Activated naive CD4-positive, alpha-beta T cell (primary cell): Measurements from ENCODE around the gene GPANK1.
A peak's percentile ranks its signal among the peaks of the same experiment; 100 is the strongest.
"Not testable (repeated sequence)": the region's sequence is repeated elsewhere in the genome, so short reads cannot be mapped to it uniquely, and the experiment has no call there.

Experiments used
- DNase-seq, 4 experiments: peaks; one replicate each; lab custom pipeline; 2025; lab: John Stamatoyannopoulos, UW

The GPANK1 gene

DNA sequence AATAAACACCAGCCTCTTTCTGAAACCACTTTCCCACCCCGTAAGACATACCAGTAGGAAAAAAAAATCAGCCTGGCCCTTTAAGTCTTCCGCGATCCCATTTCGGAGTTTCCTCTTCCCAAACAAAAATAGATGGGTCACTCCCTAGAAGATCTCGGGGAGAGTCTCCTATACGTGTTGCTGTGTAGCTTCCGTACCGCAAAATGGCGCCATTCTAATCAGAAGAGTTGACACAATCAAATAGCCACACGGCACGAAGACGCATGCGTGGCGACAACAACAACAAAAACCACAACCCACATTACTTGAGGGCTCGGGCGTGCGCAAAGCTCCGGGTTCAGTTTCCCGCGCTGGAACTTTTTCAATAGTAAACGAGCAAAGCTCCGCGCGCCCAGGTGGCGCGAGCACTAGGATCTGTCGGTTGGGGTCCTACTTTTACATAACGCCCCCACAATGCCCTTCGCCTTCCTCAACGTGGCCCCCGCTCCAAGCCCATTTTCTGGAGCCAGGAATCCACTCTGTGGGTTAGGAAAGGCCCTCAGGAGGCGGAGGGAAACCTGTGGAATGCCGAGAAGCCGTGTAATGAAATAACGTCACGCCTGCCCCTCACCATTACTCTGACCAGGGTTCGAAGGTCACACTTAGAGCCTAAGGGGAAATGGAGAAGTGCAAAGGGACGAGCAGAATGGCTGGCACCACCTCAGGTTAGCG is at the start of gene GPANK1:
GPANK1 (minus strand) TSS at position 208 of the 711 bp plus-strand sequence. CDS start 519 bp downstream, outside the sequence.
- peak; percentile 64 to 82 (median 78) for DNase-seq

DNA sequence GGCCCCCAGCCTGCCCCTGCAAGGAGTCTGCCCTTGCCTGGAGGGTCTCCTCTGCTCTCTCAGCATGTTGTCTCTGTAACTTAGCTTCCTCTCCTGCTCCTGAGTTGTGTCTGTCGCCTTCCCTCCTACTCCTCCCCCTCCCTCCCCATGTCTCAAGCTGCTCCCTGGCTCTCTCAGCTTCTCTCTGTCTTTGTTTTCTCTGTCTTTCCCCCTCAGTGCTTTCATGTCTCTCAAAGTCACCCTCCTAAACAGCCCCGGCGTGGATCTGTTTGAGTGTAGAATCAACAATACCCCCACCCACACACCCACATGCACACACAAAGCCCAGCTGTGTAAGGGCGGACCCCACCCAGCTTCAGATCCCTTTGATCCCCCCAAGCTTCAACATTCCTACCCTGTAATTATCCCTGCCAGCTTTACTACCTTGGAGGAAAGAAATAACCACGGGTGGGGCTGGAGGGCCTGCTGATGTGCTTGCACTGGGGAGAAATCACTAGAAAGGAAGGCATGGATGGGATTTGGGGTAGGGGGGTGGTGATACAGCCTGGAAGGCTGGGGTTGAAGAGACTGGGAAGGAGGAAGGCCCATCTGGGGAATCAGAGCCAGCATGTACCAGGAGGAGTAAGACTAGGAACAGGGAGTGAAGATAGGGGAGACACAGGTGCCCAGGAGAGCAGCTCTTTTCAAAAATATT is 49.3 kb upstream of the GPANK1 start:
- DNase-seq = no peak

DNA sequence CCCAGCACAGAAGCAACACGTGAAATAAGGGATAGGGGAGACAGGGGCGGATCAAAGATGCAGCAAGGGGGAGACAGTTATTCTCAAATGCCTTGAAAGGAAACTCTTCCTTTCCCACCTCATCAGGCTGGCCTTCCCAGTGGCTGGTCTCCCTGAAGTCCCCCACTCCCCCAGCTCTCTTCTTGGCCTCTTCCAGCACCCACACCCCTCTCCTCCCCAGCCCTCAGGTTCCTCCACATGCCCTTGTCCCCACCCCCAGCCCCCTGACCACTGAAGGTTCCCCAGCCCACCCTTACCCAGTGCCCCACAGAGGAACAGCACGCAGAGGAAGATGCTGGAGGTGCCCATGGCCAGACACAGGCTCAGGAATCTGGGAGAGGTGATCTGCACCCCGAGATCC is 48.7 kb upstream of the GPANK1 start:
- DNase-seq = no peak

DNA sequence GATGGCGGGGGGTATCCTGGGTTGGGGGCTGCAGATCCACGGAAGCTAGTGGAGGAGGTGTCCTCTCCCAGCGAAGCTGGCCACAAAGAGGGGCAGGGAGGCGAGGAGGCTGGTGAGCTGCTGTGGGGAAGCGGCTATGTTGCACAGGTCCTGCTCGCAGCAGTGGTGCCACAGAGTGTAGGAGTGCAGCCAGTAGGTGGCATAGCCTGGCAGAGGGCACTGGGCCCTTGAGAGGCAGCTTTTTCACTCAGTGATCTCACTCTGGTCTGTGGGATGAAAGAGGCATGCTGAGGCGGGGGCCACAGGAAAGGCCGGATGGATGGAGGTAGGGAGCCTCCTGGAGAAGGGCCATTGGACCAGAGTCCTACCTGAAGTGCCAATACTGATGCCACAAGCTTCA is 47.5 kb upstream of the GPANK1 start:
- no peak for DNase-seq

DNA sequence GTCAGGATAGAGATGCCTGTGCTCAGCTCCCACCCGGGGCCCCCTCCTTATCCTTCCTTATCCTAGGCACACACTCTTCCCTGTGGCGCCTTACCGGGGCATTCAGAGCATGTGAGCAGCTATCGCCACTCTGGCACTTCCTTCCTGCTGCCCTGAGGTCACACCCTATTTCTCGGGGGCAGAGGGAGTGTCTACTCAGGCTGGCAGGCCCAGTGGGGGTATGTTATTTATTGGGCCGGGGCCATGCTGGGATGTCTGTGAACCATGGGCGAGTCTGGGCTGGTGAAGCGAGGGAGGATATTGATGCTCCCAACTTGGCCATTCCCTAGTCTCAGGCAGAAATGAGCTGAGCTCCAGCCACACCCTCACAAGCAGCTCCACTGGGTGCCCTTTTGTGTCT is 46.4 kb upstream of the GPANK1 start:
- DNase-seq = no peak

DNA sequence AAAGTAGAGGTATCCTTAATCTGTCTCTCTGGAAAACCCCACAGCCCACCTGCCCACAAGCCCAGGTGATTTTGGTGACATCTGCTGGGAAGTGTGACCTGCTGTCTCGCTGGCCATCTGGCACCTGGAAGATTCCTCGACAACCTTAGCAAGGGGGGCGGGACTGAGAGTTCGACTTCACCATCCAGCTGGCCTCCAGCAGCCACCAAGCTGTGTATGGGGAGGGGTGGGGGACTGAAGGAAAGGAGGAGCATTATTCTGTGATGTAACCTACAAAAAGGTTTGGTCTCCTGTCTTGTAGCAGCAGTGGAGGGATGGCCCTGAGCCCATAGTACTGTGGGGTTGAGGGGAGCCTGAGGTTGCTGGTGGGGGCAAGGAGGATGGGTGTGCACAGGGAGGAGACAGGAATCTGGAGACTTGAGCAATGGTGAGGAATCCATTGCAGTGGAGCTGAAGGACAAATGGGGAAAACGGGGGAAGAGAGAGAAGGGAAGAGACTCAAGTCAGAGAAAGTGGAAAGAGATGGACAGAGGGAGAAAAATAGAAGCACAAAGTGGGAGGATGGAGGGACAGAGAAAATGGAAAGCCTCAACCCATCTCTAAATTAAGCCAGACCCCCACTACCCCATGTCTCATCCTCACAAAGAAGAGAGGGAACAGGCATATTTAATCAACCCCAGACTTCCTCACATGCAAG is 45.9 kb upstream of the GPANK1 start:
- no peak for DNase-seq

DNA sequence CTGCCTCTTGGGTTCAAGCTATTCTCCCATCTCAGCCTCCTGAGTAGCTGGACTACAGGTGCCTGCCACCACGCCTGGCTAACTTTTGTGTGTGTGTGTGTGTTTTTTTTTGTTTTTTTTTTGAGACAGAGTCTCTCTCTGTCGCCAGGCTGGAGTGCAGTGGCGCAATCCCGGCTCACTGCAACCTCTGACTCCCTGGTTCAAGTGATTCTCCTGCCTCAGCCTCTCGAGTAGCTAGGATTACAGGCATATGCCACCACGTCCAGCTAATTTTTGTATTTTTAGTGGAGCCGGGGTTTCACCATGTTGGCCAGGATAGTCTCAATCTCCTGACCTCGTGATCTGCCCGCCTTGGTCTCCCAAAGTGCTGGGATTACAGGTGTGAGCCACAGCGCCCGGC is 44.4 kb upstream of the GPANK1 start:
- DNase-seq = not testable (repeated sequence)

DNA sequence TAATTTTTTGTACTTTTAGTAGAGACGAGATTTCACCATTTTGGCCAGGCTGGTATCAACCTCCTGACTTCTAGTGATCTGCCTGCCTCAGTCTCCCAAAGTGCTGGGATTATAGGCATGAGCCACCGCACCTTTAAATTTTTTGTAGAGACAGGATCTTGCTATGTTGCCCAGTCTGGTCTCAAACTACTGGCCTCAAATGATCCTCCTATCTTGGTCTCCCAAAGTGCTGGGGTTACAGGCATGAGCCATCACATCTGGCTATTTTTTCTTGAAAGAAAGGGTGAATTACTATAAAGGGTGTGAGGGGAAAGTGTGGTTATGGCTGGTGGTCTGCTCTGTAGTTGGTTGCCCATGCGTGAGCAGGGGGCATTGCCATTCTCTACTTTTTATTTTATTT is 43.4 kb upstream of the GPANK1 start:
- DNase-seq = no peak

DNA sequence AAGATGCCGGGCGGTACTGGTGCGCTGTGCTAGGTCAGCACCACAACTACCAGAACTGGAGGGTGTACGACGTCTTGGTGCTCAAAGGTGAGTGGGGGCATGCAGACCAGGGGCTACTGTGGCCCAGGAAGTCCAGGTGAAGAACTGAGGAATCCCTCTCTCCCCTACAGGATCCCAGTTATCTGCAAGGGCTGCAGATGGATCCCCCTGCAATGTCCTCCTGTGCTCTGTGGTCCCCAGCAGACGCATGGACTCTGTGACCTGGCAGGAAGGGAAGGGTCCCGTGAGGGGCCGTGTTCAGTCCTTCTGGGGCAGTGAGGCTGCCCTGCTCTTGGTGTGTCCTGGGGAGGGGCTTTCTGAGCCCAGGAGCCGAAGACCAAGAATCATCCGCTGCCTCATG is 42.9 kb upstream of the GPANK1 start:
- DNase-seq = no peak

DNA sequence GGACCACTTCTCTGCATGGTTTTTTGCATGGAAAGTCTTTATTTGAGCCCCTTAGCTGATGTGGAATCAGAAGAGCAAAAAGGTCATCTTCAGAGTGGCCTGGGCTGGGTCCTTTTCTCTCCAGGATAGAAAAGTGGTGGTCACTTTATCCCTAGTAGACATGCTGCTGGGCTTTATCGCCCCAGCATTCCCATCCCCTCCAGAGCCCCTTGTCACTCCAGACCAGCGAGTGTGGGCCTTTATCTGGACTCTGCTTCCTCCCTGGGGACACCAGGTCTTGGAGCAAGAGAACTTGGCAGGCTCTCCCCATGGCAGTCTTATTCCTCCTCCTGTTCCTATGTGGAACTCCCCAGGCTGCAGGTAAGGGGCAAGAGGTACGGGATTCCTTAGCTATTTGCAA is 41.8 kb upstream of the GPANK1 start, which contains the start of gene LY6G6F:
LY6G6F (plus strand) TSS at position 268 of the 400 bp plus-strand sequence; CDS start at position 309, 41 bp downstream.
- DNase-seq = no peak

DNA sequence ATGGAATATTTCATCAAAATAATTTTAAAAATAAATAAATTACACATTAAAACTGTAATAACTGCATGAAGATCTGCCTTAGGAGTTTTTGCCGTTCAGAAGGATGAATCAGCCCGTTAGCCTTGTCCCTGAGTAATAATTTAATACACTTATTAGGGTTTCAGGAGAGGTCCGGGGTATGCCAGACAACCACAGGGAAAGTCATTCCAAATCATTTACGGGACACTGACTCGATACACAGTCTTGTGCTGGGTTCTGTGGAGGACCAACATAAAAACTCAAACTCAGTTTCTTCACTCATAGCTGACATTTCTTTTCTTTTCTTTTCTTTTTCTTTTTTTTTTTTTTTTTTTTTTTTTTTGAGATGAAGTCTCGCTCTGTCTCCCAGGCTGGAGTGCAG is 41.1 kb upstream of the GPANK1 start:
- no peak for DNase-seq

DNA sequence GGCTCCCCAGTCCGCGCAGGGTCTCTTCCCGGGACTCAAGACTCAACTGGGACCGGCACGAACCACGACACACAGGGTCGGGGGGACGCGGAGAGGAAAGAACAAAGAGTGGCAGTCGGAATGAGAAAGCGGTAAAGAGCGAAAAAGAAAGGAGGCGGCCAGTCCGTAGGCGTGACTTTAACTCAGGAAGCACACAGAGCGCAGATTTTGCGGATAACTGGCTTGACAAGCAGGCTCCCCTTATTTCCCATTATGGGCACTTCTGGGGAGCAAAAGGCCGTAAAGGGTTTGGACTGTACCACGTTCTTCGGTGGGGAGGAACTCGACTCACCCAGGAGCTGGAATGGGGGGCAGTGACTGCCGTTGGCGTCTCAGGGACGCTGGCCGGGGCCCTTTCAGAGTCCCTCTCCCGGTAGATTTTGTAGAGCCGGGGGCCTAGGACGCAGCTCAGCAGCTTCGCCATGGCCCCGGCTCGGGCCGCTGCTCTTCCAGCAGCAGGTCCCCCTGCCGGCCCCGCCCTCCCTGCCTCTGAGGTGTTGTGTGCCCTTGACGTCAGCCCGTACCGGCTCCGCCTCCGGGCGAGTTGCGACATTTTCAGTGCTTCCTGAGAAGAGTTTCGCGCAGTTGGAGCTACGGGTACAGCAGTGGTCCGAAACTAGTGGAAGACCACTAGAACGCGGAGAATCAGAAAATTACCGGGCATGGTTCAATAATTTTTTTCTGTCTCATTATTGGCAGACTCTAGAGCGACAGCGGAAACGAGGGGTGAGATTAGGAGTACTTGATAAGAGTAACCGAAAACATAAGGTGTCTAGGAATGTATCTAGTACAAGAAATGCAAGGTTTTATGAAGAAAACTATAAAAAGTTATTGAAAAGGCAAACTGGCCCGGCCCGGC is 38.3 kb upstream of the GPANK1 start, which contains the start of gene ABHD16A:
ABHD16A (minus strand) TSS at position 506 of the 898 bp plus-strand sequence; CDS start at position 463, 43 bp downstream.
- peak; percentile 74 to 94 (median 84) for DNase-seq

DNA sequence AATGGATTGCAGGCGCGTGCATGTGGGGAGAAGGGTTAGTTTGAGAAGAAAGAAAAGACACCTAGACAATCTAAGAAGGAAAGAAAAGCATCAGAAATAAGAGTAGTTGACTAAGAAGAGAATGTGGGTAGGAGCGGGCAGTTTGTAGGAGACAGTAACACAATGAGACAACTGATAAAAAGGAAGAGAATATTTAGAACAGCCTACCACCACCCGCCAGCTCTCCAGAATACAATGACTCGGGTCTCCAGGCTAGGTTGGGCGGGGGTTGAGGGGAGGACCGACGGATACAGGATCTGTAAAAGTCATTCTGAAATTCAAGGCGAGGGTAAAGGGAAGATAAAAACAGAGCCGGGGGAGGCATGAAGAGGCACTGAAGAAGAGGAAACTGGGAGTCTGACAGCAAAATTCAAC is 37.6 kb upstream of the GPANK1 start:
- DNase-seq = no peak

DNA sequence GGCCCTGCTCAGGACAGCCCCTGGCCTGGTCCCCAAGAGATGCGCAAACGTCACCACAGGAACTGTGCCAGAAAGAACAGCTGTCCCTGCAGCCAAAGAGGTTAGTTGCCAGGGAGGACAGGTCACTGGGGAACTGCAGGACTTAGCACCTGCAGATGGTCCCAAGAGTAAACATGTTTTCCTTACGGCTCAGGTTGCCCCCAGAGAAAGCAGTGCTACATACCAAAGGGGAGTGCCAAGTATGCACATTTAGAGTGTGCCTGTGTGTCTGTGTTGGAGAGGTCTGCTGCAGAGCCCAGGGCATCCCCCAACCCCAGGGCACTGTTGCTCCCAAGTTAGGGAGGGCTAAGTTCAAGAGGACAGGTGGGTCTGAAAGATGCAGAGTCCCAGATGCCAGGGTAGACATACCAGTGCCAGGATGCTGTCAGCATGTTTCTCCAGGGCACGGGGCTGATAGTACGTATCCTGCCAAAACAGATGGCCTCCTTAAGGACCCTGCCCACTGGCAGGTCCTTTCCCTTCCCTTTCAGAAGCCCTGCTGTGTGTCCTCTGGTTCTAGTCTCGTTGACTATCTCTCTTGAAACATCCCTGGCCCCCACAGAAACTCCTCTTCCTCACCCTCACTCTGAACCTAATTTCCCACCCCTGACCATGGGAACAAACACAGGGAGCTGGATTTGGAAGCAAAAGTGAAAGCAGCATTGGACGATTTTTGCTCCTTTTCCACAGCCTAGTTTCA is 37.0 kb upstream of the GPANK1 start:
- DNase-seq = no peak

DNA sequence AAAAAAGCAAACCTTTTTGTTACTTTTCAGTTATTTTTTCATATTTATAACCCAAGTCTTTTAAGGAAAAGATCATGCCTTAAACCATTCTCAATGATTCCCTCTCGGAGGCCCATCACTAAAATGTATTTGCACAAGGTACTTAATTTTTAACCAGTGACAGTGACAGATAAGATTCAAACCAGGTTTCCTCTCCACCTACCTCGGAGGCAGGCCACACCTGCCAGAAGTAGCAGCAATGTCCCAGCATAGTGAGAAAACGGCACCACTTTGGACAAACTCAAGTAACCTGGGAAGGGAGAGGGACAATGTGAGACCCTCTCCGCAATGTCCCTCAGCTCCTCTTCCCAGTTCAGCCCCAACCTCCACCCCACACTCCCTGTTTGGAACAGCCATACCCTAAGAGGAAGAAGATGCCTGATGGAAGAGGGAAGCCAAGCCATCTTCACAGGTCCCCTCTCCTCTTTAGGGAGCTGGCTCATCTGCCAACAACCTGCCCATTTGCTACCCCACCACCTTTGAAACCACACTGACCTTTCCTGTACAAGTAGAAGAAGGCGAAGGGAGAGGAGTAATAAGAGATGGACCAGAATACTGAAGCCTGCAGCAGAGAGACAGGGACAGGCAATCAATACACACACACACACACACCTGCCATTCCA is 36.1 kb upstream of the GPANK1 start:
- no peak for DNase-seq

DNA sequence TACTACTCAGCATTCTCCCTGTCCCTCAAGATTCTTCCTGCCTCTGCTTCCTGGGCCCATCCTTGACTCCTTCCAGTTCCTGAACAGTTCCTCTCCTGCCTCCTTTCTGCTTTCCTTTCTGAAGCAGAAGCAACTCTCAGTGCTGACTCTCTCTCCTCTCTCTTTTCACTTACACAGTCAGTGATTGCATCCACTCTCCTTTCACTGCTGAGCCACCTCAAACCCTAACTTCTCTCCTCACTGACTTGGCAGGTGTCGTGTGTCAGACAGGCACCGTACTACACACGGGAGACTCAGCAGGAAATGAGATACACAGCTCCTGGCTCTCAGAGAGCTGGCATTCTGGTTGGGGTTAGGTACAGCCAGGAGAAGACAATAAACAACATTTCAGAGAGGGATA is 32.8 kb upstream of the GPANK1 start:
- DNase-seq = no peak

DNA sequence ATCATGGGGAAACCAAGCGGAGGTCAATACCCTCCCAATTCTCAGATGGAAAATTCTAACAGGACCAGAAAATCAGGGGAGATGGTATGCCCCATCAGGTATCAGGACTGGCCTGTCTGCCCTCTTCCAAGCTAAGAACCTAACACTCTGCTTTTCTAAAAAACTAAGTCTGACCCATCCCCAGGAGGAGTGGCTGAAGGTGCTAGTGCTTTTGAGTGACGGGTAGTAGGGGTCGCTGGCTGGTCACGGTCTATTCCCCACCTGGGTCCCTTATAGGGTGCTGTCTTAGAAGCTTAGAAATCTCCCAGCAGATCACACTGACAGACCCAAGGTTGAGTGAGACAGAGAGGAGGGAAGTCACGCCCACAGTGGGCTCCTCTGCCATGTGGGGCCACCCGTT is 28.7 kb upstream of the GPANK1 start:
- DNase-seq = no peak

DNA sequence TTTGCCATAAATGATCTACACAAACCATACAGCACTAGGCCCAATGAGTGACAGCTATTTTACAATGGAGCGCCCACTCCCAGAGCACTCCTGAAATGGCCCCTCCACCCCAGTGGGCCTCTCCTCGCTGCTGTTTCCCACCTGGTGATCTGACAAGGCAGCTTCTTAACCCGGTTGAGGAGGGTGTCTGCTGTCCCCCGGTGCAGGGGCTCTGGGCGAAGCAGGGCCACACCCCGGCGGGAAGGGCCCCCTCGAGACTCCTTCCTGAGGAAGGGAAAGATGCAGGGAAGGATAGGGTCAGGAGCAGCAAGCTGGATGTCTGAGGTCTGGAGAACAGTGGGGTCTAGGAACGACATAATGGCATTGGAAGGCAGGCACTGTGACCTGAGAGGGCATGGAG is 28.1 kb upstream of the GPANK1 start:
- no peak for DNase-seq

DNA sequence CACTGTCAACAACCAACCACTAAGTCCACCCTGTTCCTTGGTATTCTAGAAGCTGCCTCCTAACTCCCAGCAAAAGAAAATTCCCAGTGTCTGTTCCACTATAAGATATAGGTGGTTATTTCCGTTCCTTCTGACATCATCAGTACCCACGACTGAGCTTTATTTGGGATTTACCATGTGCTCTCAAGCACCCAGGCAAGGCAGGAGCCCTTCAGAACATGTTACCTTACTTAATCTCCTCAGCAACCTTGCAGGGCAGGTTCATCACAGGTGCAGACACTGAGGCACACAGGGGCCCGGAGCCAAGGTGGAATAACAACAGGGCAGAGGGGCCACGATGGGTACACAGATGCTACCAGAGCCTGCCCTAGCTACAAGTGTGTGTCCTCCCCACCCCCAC is 27.6 kb upstream of the GPANK1 start:
- no peak for DNase-seq

DNA sequence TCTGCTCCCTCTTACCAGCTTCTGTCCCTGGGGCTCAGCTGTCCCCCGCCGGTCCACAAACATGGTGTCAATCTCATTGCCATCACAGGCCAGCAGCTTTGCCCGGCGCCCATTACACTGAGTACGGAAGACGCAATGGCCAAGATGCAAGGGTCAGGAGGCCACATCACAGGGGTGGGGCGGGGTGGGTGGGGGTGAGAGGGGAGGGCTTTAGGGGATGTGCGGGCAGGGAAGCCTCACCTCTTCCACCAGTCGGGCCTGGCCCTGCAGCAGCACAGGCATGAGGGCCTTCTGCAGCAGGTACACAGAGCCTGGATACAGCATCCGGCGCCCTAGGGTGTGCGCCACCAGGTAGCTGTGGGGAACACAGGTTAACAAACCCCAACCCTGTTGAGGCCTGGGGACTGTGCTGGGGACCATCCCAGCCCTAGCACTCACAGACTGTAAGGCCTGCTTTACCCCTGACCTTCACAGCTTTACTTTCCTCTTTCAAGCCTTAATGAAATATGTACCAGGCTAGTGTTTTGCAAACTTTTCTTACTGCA is 26.8 kb upstream of the GPANK1 start:
- DNase-seq = no peak
